Sigmoid colon (tissue), 4 donors: ENCODE results near the gene ST6GALNAC3.

Experiments
- CTCF ChIP-seq, 4 experiments: fragments of 450-650 bp in 3 of 4; fragments of 200-600 bp in 1 of 4; IDR thresholded peaks; one replicate each; pipeline ENCODE4 v1.5.1; 2016 to 2019; ENCODE audit warnings: antibody characterized with exemption in 4 of 4, mild to moderate bottlenecking in 3 of 4, moderate library complexity in 2 of 4
- EP300 ChIP-seq, 4 donors: sonication (generic); formaldehyde crosslinking; IDR thresholded peaks; one replicate each; pipeline ENCODE4 v1.6.1; 2017; ENCODE audit warnings: antibody characterized with exemption in 4 of 4
- POLR2A ChIP-seq, 2 donors: fragments of 450-650 bp; IDR thresholded peaks; one replicate each; pipeline ENCODE4 v1.6.1; 2016; ENCODE audit warnings: antibody characterized with exemption in 2 of 2, mild to moderate bottlenecking in 2 of 2, moderate library complexity in 2 of 2

GRCh38 chr1:76477156-76477555 lies 402.6 kb downstream of the ST6GALNAC3 start:
- no peak for TF ChIP-seq POLR2A (IDR thresholded peaks at IDR 0.05)
- no peak for TF ChIP-seq EP300 (IDR thresholded peaks at IDR 0.05)
- TF ChIP-seq CTCF (IDR thresholded peaks at IDR 0.05): no peak
